A549 (cell line): ENCODE results near the gene CT45A9. TPM values are rescaled to one million over a fixed set of nuclear protein-coding genes. Genes with fewer than 3 reads are reported as not detected.
"Not testable (repeated sequence)": the region's sequence is repeated elsewhere in the genome, so short reads cannot be mapped to it uniquely, and the experiment has no call there.

Experiments used
- ATAC-seq, 2 experiments: fragments of 200-7000 bp in 1 of 2; fragments of >200 bp in 1 of 2; cut with Nextera tagmentation in 1 of 2; cut with Tn5 transposase in 1 of 2; 3 replicates each; pipeline versions ENCODE4 v1.8.0 to v1.9.1; 2018 to 2020; ENCODE audit warnings: mild to moderate bottlenecking in 1 of 2, moderate library complexity in 1 of 2
- CTCF ChIA-PET: fragments of 300-600 bp; sonication (Branson Sonifier 250); formaldehyde crosslinking; extraction: SDS; loops from one replicate; lab custom pipeline; 2021; ENCODE audit warnings: antibody characterized with exemption, inconsistent platforms; lab: Yijun Ruan, JAX
- POLR2A ChIA-PET: fragments of 350-600 bp; formaldehyde crosslinking; extraction: SDS; loops from one replicate; lab custom pipeline; 2021; ENCODE audit warnings: antibody characterized with exemption, inconsistent platforms; lab: Yijun Ruan, JAX
- DNase-seq, 2 experiments: peaks; one replicate each; pipeline versions ENCODE4 v3.0.0 to v3.0.0-alpha.2; 2011 to 2016; ENCODE audit warnings: low read depth in 1 of 2, low spot score in 1 of 2
- FAIRE-seq: peaks from 2 replicates; lab custom pipeline; 2011; peaks lifted over from hg19 to GRCh38; lab: Jason Lieb, UNC
- H3K27ac ChIP-seq, 2 experiments: fragments of >200 bp; sonication (Bioruptor Twin); formaldehyde crosslinking; 3 replicates each; pipeline ENCODE4 v1.5.1; 2016 to 2017
- H3K4me1 ChIP-seq: fragments of >200 bp; sonication (Bioruptor Twin); formaldehyde crosslinking; 3 replicates; pipeline ENCODE4 v1.6.1; 2016
- H3K4me2 ChIP-seq: fragments of >200 bp; sonication (Bioruptor Twin); formaldehyde crosslinking; 3 replicates; pipeline ENCODE4 v1.6.1; 2016
- H3K4me3 ChIP-seq: fragments of >200 bp; sonication (Bioruptor Twin); formaldehyde crosslinking; 3 replicates; pipeline ENCODE4 v1.5.1; 2016
- H3K9me3 ChIP-seq: fragments of >200 bp; sonication (Bioruptor Twin); formaldehyde crosslinking; 3 replicates; pipeline ENCODE4 v1.6.1; 2016
- WGBS: methylation state at CpG from one replicate; pipeline ENCODE4 v1.1.6; 2017; ENCODE audit errors: missing lambda C conversion rate; 5-methylcytosine and 5-hydroxymethylcytosine counted together
- polyA plus RNA-seq, 4 experiments: library from polyadenylated mRNA; depleted of rRNA in 3 of 4; stranded (reverse); fragments of >200 nt; fragmentation: RNase III in 1 of 4; extraction: RNeasy Plus Mini Kit Qiagen cat#74134 plus additional on column Dnase treatment in 1 of 4; gene quantifications; 2 replicates in 3 of 4; 3 replicates in 1 of 4; pipeline ENCODE4 v1.2.3, GENCODE V29; 2011 to 2017

CT45A9 gene
- polyA plus RNA-seq, 2 of the 4 experiments (the other 2 are of a cell fraction), result not detected

GRCh38 chrX:135882741-135883140 lies 11.1 kb upstream of the CT45A9 start:
- H3K4me3 ChIP-seq, CTCF ChIA-PET, H3K27ac ChIP-seq, POLR2A ChIA-PET, H3K4me2 ChIP-seq, ATAC-seq, H3K9me3 ChIP-seq, DNase-seq, FAIRE-seq, H3K4me1 ChIP-seq: not testable (repeated sequence)
- WGBS, result 2% methylated on average over 4 of the region's 5 CpGs

- H3K4me3 ChIP-seq, H3K27ac ChIP-seq, H3K4me1 ChIP-seq, CTCF ChIA-PET, H3K9me3 ChIP-seq, H3K4me2 ChIP-seq, ATAC-seq, POLR2A ChIA-PET, DNase-seq, FAIRE-seq: not testable (repeated sequence)
- no CpG with 5 or more reads among the region's 17 CpGs for WGBS
Measured at GRCh38 chrX:135854438-135854837, 17.2 kb downstream of the CT45A9 start, which contains the start of gene CT45A8. TSS of gene CT45A8 (minus strand) at chrX:135854538. CDS start at chrX:135850783, 3,755 bp downstream.

- no CpG with 5 or more reads among the region's 17 CpGs for WGBS
- CTCF ChIA-PET, H3K4me1 ChIP-seq, POLR2A ChIA-PET, H3K27ac ChIP-seq, H3K4me3 ChIP-seq, DNase-seq, H3K9me3 ChIP-seq, FAIRE-seq, H3K4me2 ChIP-seq, ATAC-seq: not testable (repeated sequence)
Measured at GRCh38 chrX:135837180-135837579, 34.4 kb downstream of the CT45A9 start, which contains the start of gene CT45A7. TSS of gene CT45A7 (minus strand) at chrX:135837280. CDS start at chrX:135833533, 3,747 bp downstream.

GRCh38 chrX:135819912-135820311 lies 51.7 kb downstream of the CT45A9 start, which contains the start of gene CT45A2:
TSS of gene CT45A2 (minus strand) at chrX:135820012. CDS start at chrX:135816265, 3,747 bp downstream.
- H3K4me3 ChIP-seq, DNase-seq, H3K9me3 ChIP-seq, POLR2A ChIA-PET, H3K27ac ChIP-seq, CTCF ChIA-PET, H3K4me1 ChIP-seq, ATAC-seq, H3K4me2 ChIP-seq, FAIRE-seq: not testable (repeated sequence)
- WGBS, result no CpG with 5 or more reads among the region's 17 CpGs

Other genes with a start within 250 kb of the CT45A9 start
- not detected in 2 replicates for gene CT45A1, start 158.2 kb downstream of the CT45A9 start, polyA plus RNA-seq (2011; rRNA removed)
- not detected in 3 replicates for gene CT45A1, start 158.2 kb downstream of the CT45A9 start, polyA plus RNA-seq (2017; fragmentation: RNase III; extraction: RNeasy Plus Mini Kit Qiagen cat#74134 plus additional on column Dnase treatment)
- gene CT45A3, start 103.6 kb downstream of the CT45A9 start, polyA plus RNA-seq (2011; rRNA removed), result 0.24 and 0.41 TPM in 2 replicates
- not detected in 3 replicates for gene CT45A3, start 103.6 kb downstream of the CT45A9 start, polyA plus RNA-seq (2017; fragmentation: RNase III; extraction: RNeasy Plus Mini Kit Qiagen cat#74134 plus additional on column Dnase treatment)
- gene CT45A5, start 86.3 kb downstream of the CT45A9 start, polyA plus RNA-seq (2011; rRNA removed), result 0.10 TPM in 1 of 2 replicates, not detected in the other
- not detected in 3 replicates for gene CT45A5, start 86.3 kb downstream of the CT45A9 start, polyA plus RNA-seq (2017; fragmentation: RNase III; extraction: RNeasy Plus Mini Kit Qiagen cat#74134 plus additional on column Dnase treatment)
- gene CT45A6, start 69.0 kb downstream of the CT45A9 start, polyA plus RNA-seq (2011; rRNA removed), result not detected in 2 replicates
- not detected in 3 replicates for gene CT45A6, start 69.0 kb downstream of the CT45A9 start, polyA plus RNA-seq (2017; fragmentation: RNase III; extraction: RNeasy Plus Mini Kit Qiagen cat#74134 plus additional on column Dnase treatment)
- gene CT45A2, start 51.8 kb downstream of the CT45A9 start, polyA plus RNA-seq (2011; rRNA removed), result not detected in 2 replicates
- gene CT45A2, start 51.8 kb downstream of the CT45A9 start, polyA plus RNA-seq (2017; fragmentation: RNase III; extraction: RNeasy Plus Mini Kit Qiagen cat#74134 plus additional on column Dnase treatment), result not detected in 3 replicates
- gene CT45A7, start 34.5 kb downstream of the CT45A9 start, polyA plus RNA-seq (2011; rRNA removed), result not detected in 2 replicates
- not detected in 3 replicates for gene CT45A7, start 34.5 kb downstream of the CT45A9 start, polyA plus RNA-seq (2017; fragmentation: RNase III; extraction: RNeasy Plus Mini Kit Qiagen cat#74134 plus additional on column Dnase treatment)
- gene CT45A8, start 17.3 kb downstream of the CT45A9 start, polyA plus RNA-seq (2011; rRNA removed), result not detected in 2 replicates
- not detected in 3 replicates for gene CT45A8, start 17.3 kb downstream of the CT45A9 start, polyA plus RNA-seq (2017; fragmentation: RNase III; extraction: RNeasy Plus Mini Kit Qiagen cat#74134 plus additional on column Dnase treatment)
- gene CT45A10, start 21.6 kb upstream of the CT45A9 start, polyA plus RNA-seq (2011; rRNA removed), result 0.16 and 0.22 TPM in 2 replicates
- not detected in 3 replicates for gene CT45A10, start 21.6 kb upstream of the CT45A9 start, polyA plus RNA-seq (2017; fragmentation: RNase III; extraction: RNeasy Plus Mini Kit Qiagen cat#74134 plus additional on column Dnase treatment)
- gene SAGE1, start 21.9 kb upstream of the CT45A9 start, polyA plus RNA-seq (2011; rRNA removed), result 0.06 and 0.09 TPM in 2 replicates
- gene SAGE1, start 21.9 kb upstream of the CT45A9 start, polyA plus RNA-seq (2017; fragmentation: RNase III; extraction: RNeasy Plus Mini Kit Qiagen cat#74134 plus additional on column Dnase treatment), result 0.03 to 0.05 TPM (median 0.04 TPM) in 3 replicates
- 26.1 and 35.6 TPM in 2 replicates for gene MMGT1, start 102.2 kb upstream of the CT45A9 start, polyA plus RNA-seq (2011; rRNA removed)
- 15.0 to 16.2 TPM (median 15.1 TPM) in 3 replicates for gene MMGT1, start 102.2 kb upstream of the CT45A9 start, polyA plus RNA-seq (2017; fragmentation: RNase III; extraction: RNeasy Plus Mini Kit Qiagen cat#74134 plus additional on column Dnase treatment)
- gene SLC9A6, start 113.6 kb upstream of the CT45A9 start, polyA plus RNA-seq (2011; rRNA removed), result 14.5 and 15.6 TPM in 2 replicates
- 10.4 to 12.2 TPM (median 12.1 TPM) in 3 replicates for gene SLC9A6, start 113.6 kb upstream of the CT45A9 start, polyA plus RNA-seq (2017; fragmentation: RNase III; extraction: RNeasy Plus Mini Kit Qiagen cat#74134 plus additional on column Dnase treatment)